Measurements from ENCODE around the gene CERS6.

The CERS6 gene

DNA sequence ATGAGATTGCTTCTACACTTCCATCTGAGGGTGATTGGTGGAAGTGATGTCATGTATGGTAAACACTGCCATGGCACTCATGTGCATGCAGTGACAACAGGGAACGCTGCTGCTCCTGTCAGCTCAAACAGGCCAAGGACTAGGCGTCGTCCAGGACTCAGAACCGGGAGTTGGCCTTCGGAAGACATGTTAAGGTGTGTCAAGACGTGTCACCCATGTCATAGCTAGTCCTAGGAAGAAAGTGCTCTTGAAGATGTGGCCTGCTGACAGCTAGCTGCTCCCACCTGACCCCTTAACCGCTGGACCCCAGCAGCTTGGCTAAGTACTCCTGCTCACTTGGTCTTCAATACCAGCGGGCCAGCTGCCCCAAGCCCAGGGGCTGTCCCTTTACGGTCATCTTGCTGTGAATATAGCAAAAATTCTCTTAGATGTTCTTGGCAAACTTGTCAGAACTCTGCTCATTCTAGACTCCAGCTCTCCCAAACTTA lies 340.1 kb downstream of the CERS6 start:
- Histone ChIP-seq H3K4me3 (no peak overlapping the region), H3K9ac (ENCODE audit: insufficient read length) (no peak overlapping the region), H3K9me3 (ENCODE audit: low read depth, low read length) (no peaks in the 10 kb centered on the region), H3K27ac (no peak overlapping the region), H3K36me3 (ENCODE audit: insufficient read depth, low read length) (no peaks in the 10 kb centered on the region)
- TF ChIP-seq EZH2 (IDR thresholded peaks at IDR 0.05) (no peak), FOXP2 (optimal IDR thresholded peaks at IDR 0.05; ENCODE audit: control extremely low read depth, extremely low read length, insufficient read depth) (no peak), POLR2AphosphoS5 (IDR thresholded peaks at IDR 0.05; ENCODE audit: borderline replicate concordance, low read depth, low read length) (no peak)
- no peak for DNase-seq (ENCODE audit: low read depth, low spot score)

DNA sequence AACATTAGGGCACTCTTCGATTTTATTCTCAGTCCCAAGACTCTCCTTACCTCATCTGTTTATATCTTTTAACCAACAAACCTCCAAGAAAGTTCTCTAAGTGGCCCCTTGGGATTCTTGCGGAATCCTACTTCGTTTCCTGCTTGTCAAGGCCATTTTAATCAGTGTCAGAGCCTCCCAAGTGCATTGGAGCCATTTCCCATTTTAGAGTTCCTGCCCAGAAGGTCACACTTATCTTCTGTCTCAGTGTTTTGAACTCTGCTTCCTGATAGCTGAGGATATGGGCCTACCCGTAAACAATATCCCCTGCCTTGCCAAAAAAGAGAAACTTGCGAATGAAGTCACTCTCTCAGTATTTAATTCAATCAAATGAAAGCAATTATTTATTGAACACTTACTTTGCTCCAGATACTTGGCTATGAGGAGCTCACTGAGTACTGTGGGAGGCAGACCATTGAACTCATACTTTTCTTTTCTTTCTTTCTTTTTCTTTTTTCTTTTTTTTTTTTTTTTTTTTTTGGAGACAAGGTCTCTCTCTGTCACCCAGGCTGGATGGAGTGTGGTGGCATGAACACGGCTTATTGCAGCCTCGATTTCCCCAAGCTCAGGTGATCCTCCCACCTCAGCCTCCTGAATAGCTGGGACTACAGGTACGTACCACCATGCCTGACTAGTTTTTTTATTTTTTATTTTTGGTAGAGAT lies 340.7 kb downstream of the CERS6 start:
- no peaks in the 10 kb centered on the region for H3K36me3 ChIP-seq (ENCODE audit: insufficient read depth, low read length)
- H3K9me3 ChIP-seq (ENCODE audit: low read depth, low read length): no peaks in the 10 kb centered on the region
- no peak overlapping the region for H3K9ac ChIP-seq (ENCODE audit: insufficient read length)
- DNase-seq (ENCODE audit: low read depth, low spot score): no peak
- H3K27ac ChIP-seq: no peak overlapping the region
- no peak overlapping the region for H3K4me3 ChIP-seq
- TF ChIP-seq FOXP2 (optimal IDR thresholded peaks at IDR 0.05; ENCODE audit: control extremely low read depth, extremely low read length, insufficient read depth) (no peak), EZH2 (IDR thresholded peaks at IDR 0.05) (no peak), POLR2AphosphoS5 (IDR thresholded peaks at IDR 0.05; ENCODE audit: borderline replicate concordance, low read depth, low read length) (no peak)

DNA sequence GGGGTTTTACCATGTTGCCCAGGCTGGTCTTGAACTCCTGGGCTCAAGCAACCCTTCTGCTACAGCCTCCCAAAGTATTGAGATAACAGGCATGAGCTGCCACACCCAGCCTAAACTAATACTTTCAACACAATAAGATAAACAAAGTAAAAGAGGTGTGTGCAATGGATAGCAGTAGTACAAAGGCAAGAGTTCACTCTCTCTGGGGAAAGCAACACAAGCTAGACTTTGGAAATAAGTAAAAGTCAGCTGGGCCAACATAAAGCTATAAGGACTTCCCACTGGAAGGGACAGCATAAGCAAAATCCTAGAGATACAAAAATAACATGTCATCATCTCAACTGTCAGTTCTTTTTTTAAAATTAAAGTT lies 341.2 kb downstream of the CERS6 start:
- H3K9me3 ChIP-seq (ENCODE audit: low read depth, low read length): no peaks in the 10 kb centered on the region
- H3K36me3 ChIP-seq (ENCODE audit: insufficient read depth, low read length): no peaks in the 10 kb centered on the region
- no peak overlapping the region for H3K27ac ChIP-seq
- no peak for DNase-seq (ENCODE audit: low read depth, low spot score)
- no peak overlapping the region for H3K9ac ChIP-seq (ENCODE audit: insufficient read length)
- H3K4me3 ChIP-seq: no peak overlapping the region
- no peak for TF ChIP-seq FOXP2 (optimal IDR thresholded peaks at IDR 0.05; ENCODE audit: control extremely low read depth, extremely low read length, insufficient read depth)
- no peak for TF ChIP-seq POLR2AphosphoS5 (IDR thresholded peaks at IDR 0.05; ENCODE audit: borderline replicate concordance, low read depth, low read length)
- no peak for TF ChIP-seq EZH2 (IDR thresholded peaks at IDR 0.05)

DNA sequence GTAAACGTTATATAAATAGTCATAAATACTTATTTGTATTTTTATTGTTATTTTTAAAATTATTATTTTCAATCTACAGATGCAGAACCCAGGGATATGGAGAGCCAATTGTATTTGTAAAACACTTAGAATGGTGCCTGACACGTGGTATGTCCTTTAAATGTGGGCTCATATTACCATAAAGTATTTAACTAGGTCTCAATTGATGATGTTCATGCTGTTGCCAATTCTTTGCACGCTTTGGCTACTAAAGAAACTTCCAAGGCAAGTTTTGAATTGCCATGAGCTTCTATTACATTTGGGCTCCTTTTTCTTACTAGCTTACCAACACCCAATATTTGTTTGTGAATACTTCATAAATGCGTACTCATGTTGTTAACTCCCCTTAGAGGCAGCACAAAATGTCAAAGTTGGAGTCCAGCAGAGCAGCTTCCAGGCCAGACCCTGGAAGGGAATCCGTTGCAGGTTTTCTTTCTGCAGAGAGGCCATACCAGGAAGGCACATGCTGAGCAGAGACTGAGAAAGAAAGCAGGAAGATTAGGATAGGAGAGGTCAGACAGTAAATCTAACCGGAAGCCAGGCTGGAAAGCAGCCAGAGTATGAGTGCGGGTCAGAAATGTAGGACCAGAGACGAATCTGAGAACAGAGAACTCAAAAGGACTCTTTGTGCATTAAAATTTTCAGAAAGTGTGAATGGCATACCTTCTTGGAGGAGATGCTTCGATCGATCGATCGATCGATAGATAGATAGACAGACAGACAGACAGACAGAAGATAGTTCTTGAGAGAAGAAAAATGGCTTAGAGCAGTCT lies 342.2 kb downstream of the CERS6 start:
- Histone ChIP-seq H3K36me3 (ENCODE audit: insufficient read depth, low read length) (no peaks in the 10 kb centered on the region), H3K9ac (ENCODE audit: insufficient read length) (no peak overlapping the region), H3K27ac (no peak overlapping the region), H3K9me3 (ENCODE audit: low read depth, low read length) (no peaks in the 10 kb centered on the region), H3K4me3 (no peak overlapping the region)
- TF ChIP-seq EZH2 (IDR thresholded peaks at IDR 0.05) (no peak), POLR2AphosphoS5 (IDR thresholded peaks at IDR 0.05; ENCODE audit: borderline replicate concordance, low read depth, low read length) (no peak)
- DNase-seq (ENCODE audit: low read depth, low spot score): no peak

DNA sequence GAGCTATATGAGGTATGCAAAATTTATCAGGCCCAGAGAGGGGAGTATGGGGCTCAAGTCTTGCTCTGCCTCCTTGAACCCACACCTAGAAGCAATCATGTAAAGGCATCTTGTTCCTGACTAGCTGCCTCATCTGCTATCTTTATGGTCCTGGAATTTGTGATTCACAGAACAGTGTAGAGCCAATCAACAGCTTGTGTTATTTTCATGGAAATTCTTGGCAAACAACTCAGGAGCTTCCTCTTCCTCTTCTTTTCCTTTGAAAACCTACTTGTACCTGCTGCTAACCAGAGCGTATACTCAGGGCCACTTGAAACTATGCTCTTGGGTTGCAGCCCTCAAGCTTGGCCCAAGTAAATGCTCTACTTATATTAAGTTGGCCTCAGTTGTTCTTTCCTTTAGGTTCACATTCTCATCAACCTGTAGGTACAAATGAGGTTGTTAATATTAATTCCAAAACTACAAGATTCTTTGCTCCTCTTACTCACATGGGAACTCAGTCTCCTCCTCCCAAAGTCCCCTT lies 342.9 kb downstream of the CERS6 start:
- no peak for DNase-seq (ENCODE audit: low read depth, low spot score)
- TF ChIP-seq FOXP2 (optimal IDR thresholded peaks at IDR 0.05; ENCODE audit: control extremely low read depth, extremely low read length, insufficient read depth): no peak
- no peak for TF ChIP-seq EZH2 (IDR thresholded peaks at IDR 0.05)
- no peak for TF ChIP-seq POLR2AphosphoS5 (IDR thresholded peaks at IDR 0.05; ENCODE audit: borderline replicate concordance, low read depth, low read length)
- H3K9me3 ChIP-seq (ENCODE audit: low read depth, low read length): no peaks in the 10 kb centered on the region
- H3K4me3 ChIP-seq: no peak overlapping the region
- H3K27ac ChIP-seq: no peak overlapping the region
- H3K36me3 ChIP-seq (ENCODE audit: insufficient read depth, low read length): no peaks in the 10 kb centered on the region
- H3K9ac ChIP-seq (ENCODE audit: insufficient read length): no peak overlapping the region

DNA sequence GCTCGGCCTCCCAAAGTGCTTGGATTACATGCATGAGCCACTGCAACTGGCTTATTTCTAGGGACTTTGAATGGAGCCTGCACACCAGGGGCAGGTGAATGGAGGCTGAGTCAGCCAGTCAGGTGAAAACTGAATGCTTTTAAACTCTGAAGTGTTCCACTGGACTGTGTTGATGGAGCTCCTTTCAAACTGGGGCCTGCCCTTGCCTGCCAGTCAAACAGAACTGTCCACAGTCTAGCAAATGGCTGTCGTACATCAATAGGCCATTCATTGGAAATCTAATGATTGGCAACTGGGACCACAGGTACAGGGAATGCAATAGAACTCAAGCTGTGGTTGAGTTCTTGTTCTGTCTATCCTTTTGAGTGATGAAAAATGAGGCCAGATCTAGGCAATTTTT lies 345.4 kb downstream of the CERS6 start:
- Histone ChIP-seq H3K9ac (ENCODE audit: insufficient read length) (no peak overlapping the region), H3K4me3 (no peak overlapping the region), H3K36me3 (ENCODE audit: insufficient read depth, low read length) (no peaks in the 10 kb centered on the region), H3K27ac (no peak overlapping the region), H3K9me3 (ENCODE audit: low read depth, low read length) (no peaks in the 10 kb centered on the region)
- TF ChIP-seq EZH2 (IDR thresholded peaks at IDR 0.05) (no peak), FOXP2 (optimal IDR thresholded peaks at IDR 0.05; ENCODE audit: control extremely low read depth, extremely low read length, insufficient read depth) (no peak), POLR2AphosphoS5 (IDR thresholded peaks at IDR 0.05; ENCODE audit: borderline replicate concordance, low read depth, low read length) (no peak)
- no peak for DNase-seq (ENCODE audit: low read depth, low spot score)

DNA sequence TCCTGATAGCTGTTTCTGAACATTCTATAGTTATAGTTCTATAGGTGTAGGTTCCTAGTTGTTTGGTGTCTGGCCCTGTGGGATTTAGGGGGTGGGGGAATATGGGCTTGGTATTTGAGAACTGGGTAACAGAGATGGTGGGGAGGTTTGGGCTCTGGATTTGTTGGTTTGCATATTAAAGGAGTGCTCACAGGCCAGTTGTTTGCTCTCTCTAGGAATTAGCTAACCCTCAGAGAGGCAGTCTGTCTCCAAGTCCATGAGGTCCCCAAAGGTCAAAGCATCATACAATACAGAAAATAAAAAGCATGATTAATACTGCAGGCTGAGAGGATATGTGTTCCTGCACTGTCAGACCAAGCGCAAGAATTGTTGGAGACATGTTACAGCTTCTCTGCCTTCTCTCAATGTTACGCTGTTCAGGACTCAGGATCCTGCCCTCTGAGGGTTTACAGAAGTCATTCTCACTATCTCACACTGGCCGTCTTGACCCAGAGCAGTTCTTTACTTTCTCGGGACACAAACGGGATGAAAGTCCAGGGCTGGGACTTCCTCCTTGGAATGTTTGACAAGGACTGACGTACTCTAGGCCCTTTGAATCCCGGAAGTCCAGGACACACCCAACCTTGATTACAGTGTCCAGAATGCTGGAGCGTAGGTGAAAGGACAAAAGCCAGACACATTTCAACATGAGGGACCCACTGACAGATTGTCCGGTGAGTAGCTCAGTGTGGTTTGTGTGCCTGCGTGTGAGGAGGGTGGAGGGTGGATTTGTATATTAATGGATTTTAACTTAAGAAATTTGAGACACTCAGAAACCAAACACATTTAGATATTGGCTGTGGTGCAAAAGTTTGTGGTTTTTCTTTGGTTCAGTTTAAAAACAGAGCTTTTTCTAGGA lies 346.1 kb downstream of the CERS6 start, which contains the start of gene NOSTRIN:
TSS of gene NOSTRIN (plus strand) at position 677 of the 898 bp plus-strand sequence. CDS start at position 687, 10 bp downstream.
- TF ChIP-seq POLR2AphosphoS5 (IDR thresholded peaks at IDR 0.05; ENCODE audit: borderline replicate concordance, low read depth, low read length) (no peak), FOXP2 (optimal IDR thresholded peaks at IDR 0.05; ENCODE audit: control extremely low read depth, extremely low read length, insufficient read depth) (no peak), EZH2 (IDR thresholded peaks at IDR 0.05) (no peak)

More for the DNA sequence above, 346.1 kb downstream of the CERS6 start, which contains the start of gene NOSTRIN:
- Histone ChIP-seq H3K9ac (ENCODE audit: insufficient read length) (no peak within 1 kb of the TSS), H3K4me3 (no peak within 1 kb of the TSS), H3K27ac (no peak within 1 kb of the TSS), H3K9me3 (ENCODE audit: low read depth, low read length) (no peaks in the 10 kb centered on the region), H3K36me3 (ENCODE audit: insufficient read depth, low read length) (no peaks in the 10 kb centered on the region)
- no peak for DNase-seq (ENCODE audit: low read depth, low spot score)

Data from SK-N-MC (cell line).